Psoas muscle (tissue), 8 donors: ENCODE measurements around the gene IL6ST. TPM values are rescaled to one million over a fixed set of nuclear protein-coding genes. Genes with fewer than 3 reads are reported as not detected.

Source experiments
- ATAC-seq, 4 donors: fragments of 200-7000 bp; cut with Tn5 transposase; one replicate each; pipeline ENCODE4 v1.9.1; 2020; ENCODE audit warnings: moderate library complexity in 3 of 4, mild to moderate bottlenecking in 2 of 4
- DNase-seq, 2 donors: peaks; one replicate each; pipeline ENCODE4 v3.0.0-alpha.2; 2020
- H3K27ac ChIP-seq: fragments of 200-600 bp; one replicate; pipeline ENCODE4 v1.8.0; 2022
- H3K27me3 ChIP-seq, 3 donors: fragments of 200-600 bp in 1 of 3; one replicate each; pipeline versions ENCODE4 v1.6.1 to v1.8.0; 2013 to 2022; ENCODE audit warnings: low read length in 2 of 3, mild to moderate bottlenecking in 2 of 3, moderate library complexity in 1 of 3; ENCODE audit not compliant: insufficient read depth in 3 of 3
- H3K36me3 ChIP-seq, 2 donors: fragments of 200-600 bp in 1 of 2; one replicate each; pipeline versions ENCODE4 v1.6.1 to v1.8.0; 2013 to 2022; ENCODE audit warnings: low read depth in 1 of 2, mild to moderate bottlenecking in 1 of 2, moderate library complexity in 1 of 2; ENCODE audit not compliant: insufficient read depth in 1 of 2
- H3K4me1 ChIP-seq: fragments of 200-600 bp; one replicate; pipeline ENCODE4 v1.8.0; 2022
- H3K4me3 ChIP-seq: fragments of 200-600 bp; one replicate; pipeline ENCODE4 v1.8.0; 2022; ENCODE audit warnings: mild to moderate bottlenecking
- H3K9me3 ChIP-seq: fragments of 200-600 bp; one replicate; pipeline ENCODE4 v1.8.0; 2022
- CTCF ChIP-seq: fragments of 200-600 bp; IDR thresholded peaks from one replicate; pipeline ENCODE4 v1.8.0; 2022; ENCODE audit warnings: antibody characterized with exemption
- WGBS, 3 donors: extraction: QIAGEN DNeasy Blood & Tissue Kit; methylation state at CpG; one replicate each; pipeline versions ENCODE4 v1.1.6 to v1.1.7; 2013; 5-methylcytosine and 5-hydroxymethylcytosine counted together
- intact Hi-C, 2 donors: fragments of 100-400 bp; cut with DNase I; formaldehyde crosslinking; loops; one replicate each; pipeline versions ENCODE4 v1.11.0 to v1.14.2; 2022
- polyA plus RNA-seq, 3 donors: library from polyadenylated mRNA; stranded (reverse); fragments of 200-250 nt; gene quantifications; one replicate each; pipeline ENCODE4 v1.2.3, GENCODE V29; 2013
- total RNA-seq, 4 donors: library from RNA; stranded (reverse); fragmentation: NEBNext Ultra II Directional in 2 of 4; extraction: Animal tissue kit (Norgen Biotek cat#: 25700) in 2 of 4; gene quantifications; one replicate each; pipeline versions ENCODE4 v1.2.1 to v1.2.4, GENCODE V29; 2021 to 2023
- donor health status: healthy with polysubstance abuse.
- donor health status: DM: no; HTN: no; CAD: no; lungs with moderate emphysema.
- donor health status: Bipolar disorder and iron deficiency.
- donor health status: healthy.
- donor health status: DM: yes; HTN: yes; CAD: no.
- donor health status: DM: no; HTN: no; CAD: no.
- donor health status: DM: no; HTN: no; CAD: no.
- donor health status: DM: yes; HTN: yes; CAD: no.

The IL6ST gene
- total and polyA plus RNA-seq, 7 donors, result 38.6 to 255 (median 143) TPM

- no peak for TF ChIP-seq CTCF
- peaks cover 4% of the 10 kb centered on the region for H3K4me1 ChIP-seq
- intact Hi-C loops, result no loop called here
- WGBS, 3 donors, result 80 to 84% (median 81%) methylated on average over 5 of the region's 5 CpGs
- H3K27me3 ChIP-seq, result no peaks in the 10 kb centered on the region
- H3K4me3 ChIP-seq, result no peak overlapping the region
- H3K36me3 ChIP-seq, result no peaks in the 10 kb centered on the region
- H3K9me3 ChIP-seq, result no peaks in the 10 kb centered on the region
- H3K27ac ChIP-seq, result no peak overlapping the region
- DNase-seq (no peak), ATAC-seq (peak in 2 of 4 donors; percentile 34 to 59)
Observed at GRCh38 chr5:56012281-56012963, 17.7 kb upstream of the IL6ST start.

- TF ChIP-seq CTCF, result no peak
- 54 to 64% (median 62%) methylated on average over 3 of the region's 3 CpGs for WGBS, 3 donors
- intact Hi-C loops, result no loop called here
- Histone ChIP-seq H3K27me3 (no peaks in the 10 kb centered on the region), H3K4me1 (peaks cover 4% of the 10 kb centered on the region), H3K36me3 (no peaks in the 10 kb centered on the region), H3K9me3 (no peaks in the 10 kb centered on the region), H3K4me3 (no peak overlapping the region), H3K27ac (no peak overlapping the region)
- ATAC-seq (peak in 2 of 4 donors; percentile 47 to 77), DNase-seq (no peak)
Observed at GRCh38 chr5:56011835-56012234, 17.1 kb upstream of the IL6ST start.

GRCh38 chr5:56010431-56010830 lies 15.7 kb upstream of the IL6ST start:
- WGBS, 3 donors, result 96 to 99% (median 98%) methylated on average over 3 of the region's 3 CpGs
- no peaks in the 10 kb centered on the region for H3K27me3 ChIP-seq
- H3K36me3 ChIP-seq, result no peaks in the 10 kb centered on the region
- H3K4me1 ChIP-seq, result peaks cover 4% of the 10 kb centered on the region
- DNase-seq (no peak), ATAC-seq (no peak)
- no peak overlapping the region for H3K27ac ChIP-seq
- no peak for TF ChIP-seq CTCF
- no peak overlapping the region for H3K4me3 ChIP-seq
- intact Hi-C loops, result no loop called here
- H3K9me3 ChIP-seq, result no peaks in the 10 kb centered on the region

GRCh38 chr5:56006600-56006999 lies 11.8 kb upstream of the IL6ST start:
- intact Hi-C loops, result no loop called here
- H3K4me3 ChIP-seq, result no peak overlapping the region
- H3K9me3 ChIP-seq, result no peaks in the 10 kb centered on the region
- no peak overlapping the region for H3K27ac ChIP-seq
- H3K4me1 ChIP-seq, result peaks cover 1% of the 10 kb centered on the region
- no peaks in the 10 kb centered on the region for H3K27me3 ChIP-seq
- no peak for TF ChIP-seq CTCF
- DNase-seq, result no peak
- no peaks in the 10 kb centered on the region for H3K36me3 ChIP-seq
- ATAC-seq, result no peak

GRCh38 chr5:56006094-56006493 lies 11.3 kb upstream of the IL6ST start:
- ATAC-seq (no peak), DNase-seq (no peak)
- Histone ChIP-seq H3K9me3 (no peaks in the 10 kb centered on the region), H3K27ac (no peak overlapping the region), H3K36me3 (no peaks in the 10 kb centered on the region), H3K27me3 (no peaks in the 10 kb centered on the region), H3K4me3 (no peak overlapping the region), H3K4me1 (no peaks in the 10 kb centered on the region)
- intact Hi-C loops, result no loop called here
- WGBS, 3 donors, result 89 to 95% (median 93%) methylated on average over 2 of the region's 2 CpGs
- no peak for TF ChIP-seq CTCF
